ENCODE measurements around the gene STYX. TPM values are rescaled to one million over a fixed set of nuclear protein-coding genes. Genes with fewer than 3 reads are reported as not detected.

The STYX gene
- polyA plus RNA-seq, 1 donor from 2014 or later: 15.1 TPM

DNA sequence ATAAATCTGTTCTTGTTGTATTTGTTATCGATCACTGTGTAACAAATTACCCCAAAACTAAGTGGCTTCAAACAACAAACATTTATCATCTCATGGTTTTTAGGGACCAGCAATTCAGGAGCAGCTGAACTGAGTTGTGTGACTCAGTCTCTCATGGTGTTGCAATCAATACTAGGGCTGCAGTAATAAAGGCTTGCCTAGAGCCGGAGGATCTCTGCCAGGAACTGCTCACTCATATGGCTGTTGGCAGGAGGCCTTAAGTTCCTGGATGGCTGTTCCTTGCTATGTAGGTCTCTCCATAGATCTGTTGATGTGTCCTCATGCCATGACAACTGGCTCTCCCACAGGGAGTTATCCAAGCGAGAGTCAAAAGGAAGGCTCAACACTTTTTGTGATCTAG, 26.7 kb upstream of the STYX start:
- TF ChIP-seq RAD21 (conservative IDR thresholded peaks at IDR 0.05) (no peak), TAF1 (IDR thresholded peaks at IDR 0.05; ENCODE audit: low read depth) (no peak), SMC3 (conservative IDR thresholded peaks at IDR 0.05; ENCODE audit: poor library complexity) (no peak), POLR2AphosphoS5 (IDR thresholded peaks at IDR 0.05) (no peak), MXI1 (conservative IDR thresholded peaks at IDR 0.05; ENCODE audit: poor library complexity, severe bottlenecking) (no peak), EP300 (conservative IDR thresholded peaks at IDR 0.05; ENCODE audit: poor library complexity, severe bottlenecking) (no peak), CTCF (IDR thresholded peaks at IDR 0.05; ENCODE audit: poor library complexity, severe bottlenecking) (no peak), EZH2 (IDR thresholded peaks at IDR 0.05; ENCODE audit: borderline replicate concordance, insufficient read depth, low read length, poor library complexity, severe bottlenecking) (no peak)
- TF ChIP-seq, protein P1, sequence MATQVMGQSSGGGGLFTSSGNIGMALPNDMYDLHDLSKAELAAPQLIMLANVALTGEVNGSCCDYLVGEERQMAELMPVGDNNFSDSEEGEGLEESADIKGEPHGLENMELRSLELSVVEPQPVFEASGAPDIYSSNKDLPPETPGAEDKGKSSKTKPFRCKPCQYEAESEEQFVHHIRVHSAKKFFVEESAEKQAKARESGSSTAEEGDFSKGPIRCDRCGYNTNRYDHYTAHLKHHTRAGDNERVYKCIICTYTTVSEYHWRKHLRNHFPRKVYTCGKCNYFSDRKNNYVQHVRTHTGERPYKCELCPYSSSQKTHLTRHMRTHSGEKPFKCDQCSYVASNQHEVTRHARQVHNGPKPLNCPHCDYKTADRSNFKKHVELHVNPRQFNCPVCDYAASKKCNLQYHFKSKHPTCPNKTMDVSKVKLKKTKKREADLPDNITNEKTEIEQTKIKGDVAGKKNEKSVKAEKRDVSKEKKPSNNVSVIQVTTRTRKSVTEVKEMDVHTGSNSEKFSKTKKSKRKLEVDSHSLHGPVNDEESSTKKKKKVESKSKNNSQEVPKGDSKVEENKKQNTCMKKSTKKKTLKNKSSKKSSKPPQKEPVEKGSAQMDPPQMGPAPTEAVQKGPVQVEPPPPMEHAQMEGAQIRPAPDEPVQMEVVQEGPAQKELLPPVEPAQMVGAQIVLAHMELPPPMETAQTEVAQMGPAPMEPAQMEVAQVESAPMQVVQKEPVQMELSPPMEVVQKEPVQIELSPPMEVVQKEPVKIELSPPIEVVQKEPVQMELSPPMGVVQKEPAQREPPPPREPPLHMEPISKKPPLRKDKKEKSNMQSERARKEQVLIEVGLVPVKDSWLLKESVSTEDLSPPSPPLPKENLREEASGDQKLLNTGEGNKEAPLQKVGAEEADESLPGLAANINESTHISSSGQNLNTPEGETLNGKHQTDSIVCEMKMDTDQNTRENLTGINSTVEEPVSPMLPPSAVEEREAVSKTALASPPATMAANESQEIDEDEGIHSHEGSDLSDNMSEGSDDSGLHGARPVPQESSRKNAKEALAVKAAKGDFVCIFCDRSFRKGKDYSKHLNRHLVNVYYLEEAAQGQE (IDR thresholded peaks at IDR 0.05; ENCODE audit: borderline replicate concordance): no peak
- H3K27me3 ChIP-seq (ENCODE audit: insufficient read depth, low read depth, low read length): no peaks in the 10 kb centered on the region
- peaks cover 12% of the 10 kb centered on the region for H3K79me2 ChIP-seq (replicated peaks; ENCODE audit: insufficient read depth, low read length)
- H3K9me3 ChIP-seq (ENCODE audit: low read length): no peaks in the 10 kb centered on the region
- H4K20me1 ChIP-seq (ENCODE audit: insufficient read depth): no peaks in the 10 kb centered on the region
- H3K36me3 ChIP-seq (ENCODE audit: insufficient read depth, low read length): no peaks in the 10 kb centered on the region
- no peak overlapping the region for H3K27ac ChIP-seq (ENCODE audit: low read length)
- no peak overlapping the region for H3K4me2 ChIP-seq (ENCODE audit: low read length)
- no peak overlapping the region for H3K9ac ChIP-seq (ENCODE audit: low read length)
- H3K4me3 ChIP-seq (ENCODE audit: low read length): no peak overlapping the region
- no peaks in the 10 kb centered on the region for H3F3A ChIP-seq (ENCODE audit: insufficient read depth, low read length, poor library complexity, severe bottlenecking)
- H2AFZ ChIP-seq (ENCODE audit: low read depth, low read length): no peak overlapping the region
- no peaks in the 10 kb centered on the region for H3K9me2 ChIP-seq (ENCODE audit: insufficient read depth, low read length)

DNA sequence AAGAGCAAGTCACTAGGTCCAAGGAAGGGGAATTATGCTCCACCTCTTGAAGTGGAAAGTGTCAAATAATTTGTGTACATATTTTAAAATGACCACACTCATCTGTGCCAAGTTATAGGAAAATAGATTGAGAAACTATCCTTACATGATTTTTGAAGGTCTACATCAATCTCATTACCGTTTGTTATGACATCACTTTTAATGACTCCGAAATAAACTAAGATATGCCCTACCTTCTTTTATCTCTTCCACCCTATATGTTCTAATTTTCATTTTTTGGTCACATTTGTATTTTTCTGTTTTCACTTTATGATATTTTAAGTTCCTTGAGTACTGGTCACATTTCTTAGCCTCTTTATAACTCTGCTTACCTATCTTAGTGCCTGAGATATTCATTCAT, 26.3 kb upstream of the STYX start:
- Histone ChIP-seq H3F3A (ENCODE audit: insufficient read depth, low read length, poor library complexity, severe bottlenecking) (no peaks in the 10 kb centered on the region), H2AFZ (ENCODE audit: low read depth, low read length) (no peak overlapping the region), H3K4me3 (ENCODE audit: low read length) (no peak overlapping the region), H3K9me2 (ENCODE audit: insufficient read depth, low read length) (no peaks in the 10 kb centered on the region), H3K36me3 (ENCODE audit: insufficient read depth, low read length) (no peaks in the 10 kb centered on the region), H3K79me2 (replicated peaks; ENCODE audit: insufficient read depth, low read length) (peaks cover 16% of the 10 kb centered on the region), H3K9ac (ENCODE audit: low read length) (no peak overlapping the region), H3K27me3 (ENCODE audit: insufficient read depth, low read depth, low read length) (no peaks in the 10 kb centered on the region), H3K9me3 (ENCODE audit: low read length) (no peaks in the 10 kb centered on the region), H4K20me1 (ENCODE audit: insufficient read depth) (no peaks in the 10 kb centered on the region), H3K27ac (ENCODE audit: low read length) (no peak overlapping the region), H3K4me2 (ENCODE audit: low read length) (no peak overlapping the region)
- no peak for TF ChIP-seq RAD21 (conservative IDR thresholded peaks at IDR 0.05)
- no peak for TF ChIP-seq CTCF (IDR thresholded peaks at IDR 0.05; ENCODE audit: poor library complexity, severe bottlenecking)
- no peak for TF ChIP-seq TAF1 (IDR thresholded peaks at IDR 0.05; ENCODE audit: low read depth)
- TF ChIP-seq, protein P1 (IDR thresholded peaks at IDR 0.05; ENCODE audit: borderline replicate concordance): no peak
- TF ChIP-seq EZH2 (IDR thresholded peaks at IDR 0.05; ENCODE audit: borderline replicate concordance, insufficient read depth, low read length, poor library complexity, severe bottlenecking): no peak
- TF ChIP-seq EP300 (conservative IDR thresholded peaks at IDR 0.05; ENCODE audit: poor library complexity, severe bottlenecking): no peak
- TF ChIP-seq SMC3 (conservative IDR thresholded peaks at IDR 0.05; ENCODE audit: poor library complexity): no peak
- TF ChIP-seq MXI1 (conservative IDR thresholded peaks at IDR 0.05; ENCODE audit: poor library complexity, severe bottlenecking): no peak
- no peak for TF ChIP-seq POLR2AphosphoS5 (IDR thresholded peaks at IDR 0.05)

Data from neural cell (in vitro differentiated cells).